ENCODE results near the gene ADGRG2. TPM values are rescaled to one million over a fixed set of nuclear protein-coding genes. Genes with fewer than 3 reads are reported as not detected.
A peak's percentile ranks its signal among the peaks of the same experiment; 100 is the strongest.

ADGRG2 gene
- total RNA-seq, 1 experiment from 2014 or later: 1.4 TPM

DNA sequence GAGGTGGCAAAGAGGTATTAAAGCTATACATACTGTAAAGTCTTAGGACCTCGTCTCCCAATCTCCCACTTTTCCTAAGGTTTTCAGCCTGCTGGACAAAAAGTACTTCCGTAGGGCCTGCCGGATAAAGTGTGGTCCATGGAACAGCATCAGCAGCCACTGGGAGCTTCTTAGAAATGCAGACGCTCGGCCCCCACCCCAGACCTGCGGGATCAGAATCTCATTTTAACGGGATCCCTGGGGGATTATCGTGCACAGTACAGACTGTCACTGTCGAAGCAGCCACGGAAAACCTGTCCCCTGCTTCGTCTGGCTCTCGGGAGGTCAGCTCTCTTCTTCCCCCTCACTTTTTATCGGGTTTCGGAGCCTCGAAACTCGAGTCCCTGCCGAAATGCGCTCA, 802 bp downstream of the ADGRG2 start:
- Histone ChIP-seq H3K9ac (ENCODE audit: low read length) (no peak overlapping the region), H3K27me3 (ENCODE audit: low read length) (peaks cover 20% of the 10 kb centered on the region), H3K9me2 (replicated peaks; ENCODE audit: low read length) (no peaks in the 10 kb centered on the region), H4K20me1 (ENCODE audit: low read length) (no peaks in the 10 kb centered on the region), H3K4me1 (ENCODE audit: insufficient read depth, low read length) (no peaks in the 10 kb centered on the region), H2AFZ (ENCODE audit: low read length) (peak overlapping the region; percentile 63; the same call in 1 of the 2 replicates), H3K4me2 (ENCODE audit: low read length) (peak overlapping the region; percentile 77), H3K4me3 (ENCODE audit: low read length) (peak overlapping the region; percentile 67), H3K27ac (ENCODE audit: low read length) (no peak overlapping the region), H3F3A (ENCODE audit: low read length, unreplicated experiment) (no peaks in the 10 kb centered on the region), H3K36me3 (ENCODE audit: low read depth, low read length) (no peaks in the 10 kb centered on the region), H3K79me2 (ENCODE audit: low read length) (no peaks in the 10 kb centered on the region), H3K9me3 (ENCODE audit: low read length) (no peaks in the 10 kb centered on the region)
- ATAC-seq (no peak), DNase-seq (no peak)
- intact Hi-C loops (cut with micrococcal nuclease): loop anchor here (5.0 kb wide), 3 partner anchors 79 to 211 kb away; no protein-coding TSS in a partner anchor
- TF ChIP-seq EZH2 (IDR thresholded peaks at IDR 0.05; ENCODE audit: low read length, unreplicated experiment): no peak
- TF ChIP-seq EZH2phosphoT487 (IDR thresholded peaks at IDR 0.05; ENCODE audit: borderline replicate concordance, low read length): no peak
- TF ChIP-seq, protein P1, sequence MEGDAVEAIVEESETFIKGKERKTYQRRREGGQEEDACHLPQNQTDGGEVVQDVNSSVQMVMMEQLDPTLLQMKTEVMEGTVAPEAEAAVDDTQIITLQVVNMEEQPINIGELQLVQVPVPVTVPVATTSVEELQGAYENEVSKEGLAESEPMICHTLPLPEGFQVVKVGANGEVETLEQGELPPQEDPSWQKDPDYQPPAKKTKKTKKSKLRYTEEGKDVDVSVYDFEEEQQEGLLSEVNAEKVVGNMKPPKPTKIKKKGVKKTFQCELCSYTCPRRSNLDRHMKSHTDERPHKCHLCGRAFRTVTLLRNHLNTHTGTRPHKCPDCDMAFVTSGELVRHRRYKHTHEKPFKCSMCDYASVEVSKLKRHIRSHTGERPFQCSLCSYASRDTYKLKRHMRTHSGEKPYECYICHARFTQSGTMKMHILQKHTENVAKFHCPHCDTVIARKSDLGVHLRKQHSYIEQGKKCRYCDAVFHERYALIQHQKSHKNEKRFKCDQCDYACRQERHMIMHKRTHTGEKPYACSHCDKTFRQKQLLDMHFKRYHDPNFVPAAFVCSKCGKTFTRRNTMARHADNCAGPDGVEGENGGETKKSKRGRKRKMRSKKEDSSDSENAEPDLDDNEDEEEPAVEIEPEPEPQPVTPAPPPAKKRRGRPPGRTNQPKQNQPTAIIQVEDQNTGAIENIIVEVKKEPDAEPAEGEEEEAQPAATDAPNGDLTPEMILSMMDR (conservative IDR thresholded peaks at IDR 0.05; ENCODE audit: low read depth, low read length): no peak
- ChIA-PET CTCF (interaction anchor here (0.5 to 1.0 kb wide), 2 partner anchors 81 to 731 kb away, joined by 3 read pairs; no protein-coding TSS in a partner anchor), POLR2A (ENCODE audit: unreplicated experiment) (no interaction called here)
- no TSS peak for BruUV-seq (replicated peaks)

DNA sequence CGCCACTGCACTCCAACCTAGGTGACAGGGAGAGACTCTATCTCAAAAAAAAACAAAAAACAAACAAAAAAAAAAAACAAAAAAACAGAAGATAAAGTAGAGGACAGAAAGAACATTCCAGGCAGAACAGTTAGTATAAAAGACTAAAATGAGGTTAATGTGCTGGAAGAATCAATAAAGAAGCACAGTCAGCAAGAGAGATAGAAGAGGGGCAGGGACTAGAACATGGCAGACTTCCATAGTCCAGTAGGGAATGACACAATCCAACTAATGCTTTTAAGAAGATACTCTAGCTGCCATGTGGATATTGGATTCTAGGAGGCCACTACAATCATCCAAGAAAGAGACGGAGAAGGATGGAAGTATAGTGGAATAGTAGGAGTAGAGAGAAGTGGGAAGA, 11.6 kb downstream of the ADGRG2 start:
- BruUV-seq (replicated peaks): no TSS peak
- intact Hi-C loops (cut with micrococcal nuclease): no loop called here
- TF ChIP-seq, protein P1 (conservative IDR thresholded peaks at IDR 0.05; ENCODE audit: low read depth, low read length): no peak
- TF ChIP-seq EZH2phosphoT487 (IDR thresholded peaks at IDR 0.05; ENCODE audit: borderline replicate concordance, low read length) (no peak), EZH2 (IDR thresholded peaks at IDR 0.05; ENCODE audit: low read length, unreplicated experiment) (no peak)
- Histone ChIP-seq H3K9me3 (ENCODE audit: low read length) (no peaks in the 10 kb centered on the region), H3K27ac (ENCODE audit: low read length) (no peak overlapping the region), H3K27me3 (ENCODE audit: low read length) (no peaks in the 10 kb centered on the region), H3K79me2 (ENCODE audit: low read length) (no peaks in the 10 kb centered on the region), H3K9ac (ENCODE audit: low read length) (no peak overlapping the region), H3F3A (ENCODE audit: low read length, unreplicated experiment) (no peaks in the 10 kb centered on the region), H2AFZ (ENCODE audit: low read length) (no peak overlapping the region), H3K36me3 (ENCODE audit: low read depth, low read length) (no peaks in the 10 kb centered on the region), H3K4me3 (ENCODE audit: low read length) (no peak overlapping the region), H3K4me2 (ENCODE audit: low read length) (no peak overlapping the region), H4K20me1 (ENCODE audit: low read length) (no peaks in the 10 kb centered on the region), H3K9me2 (replicated peaks; ENCODE audit: low read length) (no peaks in the 10 kb centered on the region), H3K4me1 (ENCODE audit: insufficient read depth, low read length) (peaks cover 5% of the 10 kb centered on the region; the same call in 1 of the 2 replicates)
- CTCF ChIA-PET: no interaction called here
- ATAC-seq (no peak), DNase-seq (no peak)
- POLR2A ChIA-PET (ENCODE audit: unreplicated experiment): no interaction called here

GRCh38 chrX:19107035-19107434, 15.2 kb downstream of the ADGRG2 start:
- no peak for ATAC-seq
- POLR2A ChIA-PET (ENCODE audit: unreplicated experiment): no interaction called here

More at GRCh38 chrX:19107035-19107434, 15.2 kb downstream of the ADGRG2 start:
- BruUV-seq (replicated peaks): no TSS peak
- H3K4me2 ChIP-seq (ENCODE audit: low read length): no peak overlapping the region
- H3K9me3 ChIP-seq (ENCODE audit: low read length): no peaks in the 10 kb centered on the region
- H4K20me1 ChIP-seq (ENCODE audit: low read length): no peaks in the 10 kb centered on the region
- H3K27ac ChIP-seq (ENCODE audit: low read length): no peak overlapping the region
- no peaks in the 10 kb centered on the region for H3K79me2 ChIP-seq (ENCODE audit: low read length)
- H3K9ac ChIP-seq (ENCODE audit: low read length): no peak overlapping the region
- no peaks in the 10 kb centered on the region for H3F3A ChIP-seq (ENCODE audit: low read length, unreplicated experiment)
- no peak for DNase-seq
- no peaks in the 10 kb centered on the region for H3K9me2 ChIP-seq (replicated peaks; ENCODE audit: low read length)
- peaks cover 5% of the 10 kb centered on the region; the same call in 1 of the 2 replicates for H3K4me1 ChIP-seq (ENCODE audit: insufficient read depth, low read length)
- H3K4me3 ChIP-seq (ENCODE audit: low read length): no peak overlapping the region
- CTCF ChIA-PET: no interaction called here
- no peak overlapping the region for H2AFZ ChIP-seq (ENCODE audit: low read length)
- no peaks in the 10 kb centered on the region for H3K27me3 ChIP-seq (ENCODE audit: low read length)
- TF ChIP-seq EZH2 (IDR thresholded peaks at IDR 0.05; ENCODE audit: low read length, unreplicated experiment): no peak
- TF ChIP-seq, protein P1 (conservative IDR thresholded peaks at IDR 0.05; ENCODE audit: low read depth, low read length): no peak
- intact Hi-C loops (cut with micrococcal nuclease): no loop called here
- H3K36me3 ChIP-seq (ENCODE audit: low read depth, low read length): no peaks in the 10 kb centered on the region
